Astrocyte (in vitro differentiated cells and primary cell): ENCODE measurements around the gene MSLN. TPM values are rescaled to one million over a fixed set of nuclear protein-coding genes. Genes with fewer than 3 reads are reported as not detected.

Experiments
- DNase-seq: peaks from one replicate; pipeline ENCODE4 v3.0.0-alpha.2; 2010; ENCODE audit warnings: low read depth
- FAIRE-seq: peaks from 2 replicates; lab custom pipeline; 2011; peaks lifted over from hg19 to GRCh38; lab: Jason Lieb, UNC
- H2AFZ ChIP-seq: 2 replicates; pipeline ENCODE4 v1.6.0; 2012; ENCODE audit warnings: low read depth, low read length, inconsistent platforms
- H3K27ac ChIP-seq: 2 replicates; pipeline ENCODE4 v1.5.1; 2011; ENCODE audit warnings: low read depth, low read length, inconsistent platforms
- H3K27me3 ChIP-seq: 2 replicates; pipeline ENCODE4 v1.6.0; 2011; ENCODE audit warnings: low read length, inconsistent platforms; ENCODE audit not compliant: insufficient read depth
- H3K36me3 ChIP-seq: 2 replicates; pipeline ENCODE4 v1.5.1; 2011; ENCODE audit warnings: low read length, inconsistent platforms; ENCODE audit not compliant: insufficient read depth
- H3K4me1 ChIP-seq: 2 replicates; pipeline ENCODE4 v1.5.1; 2011; ENCODE audit warnings: low read length, inconsistent platforms; ENCODE audit not compliant: insufficient read depth
- H3K4me2 ChIP-seq: 2 replicates; pipeline ENCODE4 v1.6.0; 2012; ENCODE audit warnings: low read length, inconsistent platforms
- H3K4me3 ChIP-seq: 2 replicates; pipeline ENCODE4 v1.5.1; 2011; ENCODE audit warnings: low read depth, mild to moderate bottlenecking, low read length, inconsistent platforms; ENCODE audit not compliant: insufficient read depth
- H3K79me2 ChIP-seq: 2 replicates; pipeline ENCODE4 v1.6.0; 2012; ENCODE audit warnings: mild to moderate bottlenecking, low read length, inconsistent platforms; ENCODE audit not compliant: insufficient read depth
- H3K9ac ChIP-seq: 2 replicates; pipeline ENCODE4 v1.6.0; 2012; ENCODE audit warnings: mild to moderate bottlenecking, low read length, inconsistent platforms
- H3K9me3 ChIP-seq: 2 replicates; pipeline ENCODE4 v1.5.1; 2012; ENCODE audit warnings: low read depth, mild to moderate bottlenecking, low read length, inconsistent platforms; ENCODE audit not compliant: insufficient read depth
- H4K20me1 ChIP-seq: 2 replicates; pipeline ENCODE4 v1.6.0; 2012; ENCODE audit warnings: low read length, inconsistent platforms; ENCODE audit not compliant: insufficient read depth
- H3K27ac Mint-ChIP-seq: one replicate; pipeline ENCODE4 v1.8.0; 2021; ENCODE audit warnings: mild to moderate bottlenecking, mixed read lengths; ENCODE audit not compliant: unreplicated experiment
- H3K27me3 Mint-ChIP-seq: one replicate; pipeline ENCODE4 v1.8.0; 2021; ENCODE audit warnings: low read depth, mixed read lengths; ENCODE audit not compliant: unreplicated experiment
- H3K36me3 Mint-ChIP-seq: one replicate; pipeline ENCODE4 v1.8.0; 2021; ENCODE audit warnings: low read depth, mixed read lengths; ENCODE audit not compliant: unreplicated experiment
- H3K4me1 Mint-ChIP-seq: one replicate; pipeline ENCODE4 v1.8.0; 2021; ENCODE audit warnings: low read depth, mixed read lengths; ENCODE audit not compliant: unreplicated experiment
- H3K4me3 Mint-ChIP-seq: one replicate; pipeline ENCODE4 v1.8.0; 2021; ENCODE audit warnings: mild to moderate bottlenecking, moderate library complexity, mixed read lengths; ENCODE audit not compliant: unreplicated experiment
- H3K9me3 Mint-ChIP-seq: one replicate; pipeline ENCODE4 v1.8.0; 2021; ENCODE audit warnings: mild to moderate bottlenecking, mixed read lengths; ENCODE audit not compliant: unreplicated experiment
- EZH2 ChIP-seq: IDR thresholded peaks from 2 replicates; pipeline ENCODE4 v1.6.1; 2012; ENCODE audit warnings: mild to moderate bottlenecking, low read length, inconsistent platforms; ENCODE audit not compliant: insufficient read depth
- total RNA-seq: library from RNA; stranded (reverse); gene quantifications from 2 replicates; pipeline ENCODE4 v1.2.1, GENCODE V29; 2021
- TF ChIP-seq, protein P1 (sequence below): IDR thresholded peaks from 2 replicates; pipeline ENCODE4 v1.5.1; 2011; ENCODE audit warnings: low read depth, mild to moderate bottlenecking, inconsistent platforms, low read length, moderate library complexity; ENCODE audit not compliant: insufficient read depth

The MSLN gene
- total RNA-seq, 1 donor from 2014 or later, result not detected

GRCh38 chr16:716200-716568, 44.4 kb upstream of the MSLN start:
- peaks cover 7% of the 10 kb centered on the region for H3K79me2 ChIP-seq
- peaks cover 29% of the 10 kb centered on the region for H3K4me1 ChIP-seq
- H4K20me1 ChIP-seq, result peaks cover 37% of the 10 kb centered on the region
- no peak for TF ChIP-seq EZH2
- TF ChIP-seq, protein P1, sequence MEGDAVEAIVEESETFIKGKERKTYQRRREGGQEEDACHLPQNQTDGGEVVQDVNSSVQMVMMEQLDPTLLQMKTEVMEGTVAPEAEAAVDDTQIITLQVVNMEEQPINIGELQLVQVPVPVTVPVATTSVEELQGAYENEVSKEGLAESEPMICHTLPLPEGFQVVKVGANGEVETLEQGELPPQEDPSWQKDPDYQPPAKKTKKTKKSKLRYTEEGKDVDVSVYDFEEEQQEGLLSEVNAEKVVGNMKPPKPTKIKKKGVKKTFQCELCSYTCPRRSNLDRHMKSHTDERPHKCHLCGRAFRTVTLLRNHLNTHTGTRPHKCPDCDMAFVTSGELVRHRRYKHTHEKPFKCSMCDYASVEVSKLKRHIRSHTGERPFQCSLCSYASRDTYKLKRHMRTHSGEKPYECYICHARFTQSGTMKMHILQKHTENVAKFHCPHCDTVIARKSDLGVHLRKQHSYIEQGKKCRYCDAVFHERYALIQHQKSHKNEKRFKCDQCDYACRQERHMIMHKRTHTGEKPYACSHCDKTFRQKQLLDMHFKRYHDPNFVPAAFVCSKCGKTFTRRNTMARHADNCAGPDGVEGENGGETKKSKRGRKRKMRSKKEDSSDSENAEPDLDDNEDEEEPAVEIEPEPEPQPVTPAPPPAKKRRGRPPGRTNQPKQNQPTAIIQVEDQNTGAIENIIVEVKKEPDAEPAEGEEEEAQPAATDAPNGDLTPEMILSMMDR, result no peak
- H2AFZ ChIP-seq, result peak overlapping the region; percentile 60
- peaks cover 6% of the 10 kb centered on the region for H3K4me1 Mint-ChIP-seq
- no peak overlapping the region for H3K27ac ChIP-seq
- no peaks in the 10 kb centered on the region for H3K36me3 ChIP-seq
- peak; percentile 29 for DNase-seq
- no peaks in the 10 kb centered on the region for H3K9me3 Mint-ChIP-seq
- peak overlapping the region; percentile 52 for H3K9ac ChIP-seq
- H3K4me3 Mint-ChIP-seq, result peak overlapping the region; percentile 80
- H3K9me3 ChIP-seq, result no peaks in the 10 kb centered on the region
- H3K27me3 ChIP-seq, result no peaks in the 10 kb centered on the region
- H3K36me3 Mint-ChIP-seq, result no peaks in the 10 kb centered on the region
- no peak overlapping the region for H3K27ac Mint-ChIP-seq
- no peaks in the 10 kb centered on the region for H3K27me3 Mint-ChIP-seq
- H3K4me2 ChIP-seq, result peak overlapping the region; percentile 90
- peak overlapping the region; percentile 54 for H3K4me3 ChIP-seq
- no peak for FAIRE-seq

DNA sequence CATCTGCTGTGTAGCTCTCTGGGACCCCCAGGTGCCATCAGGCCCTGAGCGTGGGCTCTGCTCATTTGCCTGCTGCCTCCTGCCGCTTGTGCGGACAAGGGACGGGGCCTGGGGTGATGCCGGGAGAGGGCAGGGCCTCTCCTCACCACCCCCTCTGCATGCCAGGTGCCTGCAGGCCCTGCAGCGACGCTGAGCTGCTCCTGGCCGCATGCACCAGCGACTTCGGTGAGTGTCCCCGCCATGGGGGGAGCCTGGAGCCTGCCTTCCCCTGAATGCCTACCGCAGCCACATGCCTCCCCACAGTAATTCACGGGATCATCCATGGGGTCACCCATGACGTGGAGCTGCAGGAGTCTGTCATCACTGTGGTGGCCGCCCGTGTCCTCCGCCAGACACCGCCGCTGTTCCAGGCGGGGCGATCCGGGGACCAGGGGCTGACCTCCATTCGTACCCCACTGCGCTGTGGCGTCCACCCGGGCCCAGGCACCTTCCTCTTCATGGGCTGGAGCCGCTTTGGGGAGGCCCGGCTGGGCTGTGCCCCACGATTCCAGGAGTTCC, 43.7 kb upstream of the MSLN start:
- Mint-ChIP-seq H3K27me3 (no peaks in the 10 kb centered on the region), H3K9me3 (no peaks in the 10 kb centered on the region), H3K36me3 (no peaks in the 10 kb centered on the region), H3K4me1 (peaks cover 5% of the 10 kb centered on the region), H3K4me3 (peak overlapping the region; percentile 80), H3K27ac (no peak overlapping the region)
- H3K4me1 ChIP-seq, result peaks cover 35% of the 10 kb centered on the region
- no peak overlapping the region for H3K9ac ChIP-seq
- TF ChIP-seq, protein P1, result no peak
- no peak for TF ChIP-seq EZH2
- FAIRE-seq (no peak), DNase-seq (no peak)
- no peaks in the 10 kb centered on the region for H3K27me3 ChIP-seq
- H3K27ac ChIP-seq, result no peak overlapping the region
- peak overlapping the region; percentile 90 for H3K4me2 ChIP-seq
- H3K4me3 ChIP-seq, result no peak overlapping the region
- H4K20me1 ChIP-seq, result peaks cover 41% of the 10 kb centered on the region
- H3K36me3 ChIP-seq, result no peaks in the 10 kb centered on the region
- no peak overlapping the region for H2AFZ ChIP-seq
- peaks cover 7% of the 10 kb centered on the region for H3K79me2 ChIP-seq
- no peaks in the 10 kb centered on the region for H3K9me3 ChIP-seq

DNA sequence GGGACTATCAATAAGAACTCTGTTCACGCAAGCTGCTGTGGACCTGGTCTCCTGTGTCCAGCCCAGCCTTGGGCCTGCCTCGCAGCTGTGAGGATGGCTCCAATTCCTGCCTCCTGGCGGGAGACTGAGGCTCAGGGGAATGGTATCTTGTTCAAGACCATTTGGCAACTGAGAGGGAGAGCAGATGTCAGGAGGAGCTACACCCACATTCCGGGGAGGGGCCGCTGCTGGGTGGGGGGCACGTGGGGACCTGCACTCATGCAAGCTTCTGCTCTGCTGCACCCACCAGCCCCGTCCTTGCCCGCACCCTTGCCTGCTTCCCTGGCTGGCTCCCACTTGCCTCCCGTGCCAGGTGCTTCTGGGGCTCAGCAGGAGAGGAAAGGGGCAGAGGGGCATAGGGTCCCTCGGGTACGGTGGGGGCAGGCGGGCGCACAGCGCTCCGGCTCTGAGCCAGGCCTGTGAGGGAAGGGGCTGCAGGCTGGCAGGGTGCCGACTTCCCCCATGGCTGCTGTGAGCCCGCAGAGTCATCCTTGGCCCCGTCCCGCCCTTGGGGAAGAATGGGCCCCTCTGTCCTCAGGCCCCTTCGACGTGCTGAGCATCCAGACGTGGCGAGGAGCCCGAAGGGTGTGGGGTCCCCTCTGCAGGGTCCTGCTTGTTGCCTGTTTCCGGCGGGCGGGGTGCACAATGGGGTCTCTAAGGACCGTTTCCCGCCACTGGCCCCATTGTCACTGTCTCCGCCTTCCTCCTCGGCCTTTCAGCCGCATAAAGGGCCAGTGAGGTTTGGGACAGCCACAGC, 42.9 kb upstream of the MSLN start:
- H3K4me2 ChIP-seq, result no peak overlapping the region
- no peak overlapping the region for H2AFZ ChIP-seq
- H3K27ac Mint-ChIP-seq, result no peak overlapping the region
- no peaks in the 10 kb centered on the region for H3K27me3 Mint-ChIP-seq
- H4K20me1 ChIP-seq, result peaks cover 43% of the 10 kb centered on the region
- DNase-seq (no peak), FAIRE-seq (no peak)
- H3K4me1 ChIP-seq, result peaks cover 38% of the 10 kb centered on the region
- no peaks in the 10 kb centered on the region for H3K36me3 ChIP-seq
- H3K27ac ChIP-seq, result no peak overlapping the region
- H3K9me3 ChIP-seq, result no peaks in the 10 kb centered on the region
- no peaks in the 10 kb centered on the region for H3K9me3 Mint-ChIP-seq
- no peaks in the 10 kb centered on the region for H3K36me3 Mint-ChIP-seq
- peaks cover 7% of the 10 kb centered on the region for H3K79me2 ChIP-seq
- H3K9ac ChIP-seq, result no peak overlapping the region
- H3K4me3 ChIP-seq, result no peak overlapping the region
- no peaks in the 10 kb centered on the region for H3K27me3 ChIP-seq
- H3K4me1 Mint-ChIP-seq, result peaks cover 3% of the 10 kb centered on the region
- H3K4me3 Mint-ChIP-seq, result no peak overlapping the region
- TF ChIP-seq, protein P1, result no peak
- TF ChIP-seq EZH2, result no peak
